Measurements from ENCODE around the gene SPATS2.

DNA sequence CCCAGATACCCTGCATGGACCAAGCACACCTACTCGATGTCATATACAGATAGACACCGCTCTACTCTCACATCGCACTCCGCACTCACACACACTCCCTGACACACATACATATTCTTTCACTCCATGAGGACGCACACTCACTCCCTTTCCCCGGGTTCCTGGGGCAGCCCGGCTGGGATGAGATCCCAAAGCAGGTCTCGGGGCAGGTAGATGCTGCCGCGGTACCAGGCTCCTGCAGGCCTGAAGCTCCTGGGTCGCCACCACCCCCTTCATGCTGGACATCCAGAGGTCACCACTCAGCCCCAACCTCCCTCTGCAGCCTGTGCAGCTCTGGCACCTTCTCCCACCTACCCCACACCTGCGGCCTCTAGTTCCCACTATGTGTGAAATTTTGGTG lies 32.6 kb upstream of the SPATS2 start:
- TF ChIP-seq EZH2 (IDR thresholded peaks at IDR 0.05) (no peak), POLR2AphosphoS5 (IDR thresholded peaks at IDR 0.05; ENCODE audit: borderline replicate concordance, low read depth, low read length) (no peak), FOXP2 (optimal IDR thresholded peaks at IDR 0.05; ENCODE audit: control extremely low read depth, extremely low read length, insufficient read depth) (no peak)

All from SK-N-MC (cell line).